IMR-90 (cell line): ENCODE results near the gene PTPN22. TPM values are rescaled to one million over a fixed set of nuclear protein-coding genes. Genes with fewer than 3 reads are reported as not detected.

ENCODE experiments used
- ATAC-seq: fragments of 200-7000 bp; cut with Tn5 transposase; 2 replicates; pipeline ENCODE4 v1.9.1; 2020; ENCODE audit warnings: low read depth, mild to moderate bottlenecking, moderate library complexity
- BruUV-seq: library from RNA; stranded (reverse); fragments of 400-500 nt; replicated peaks from 2 replicates; lab custom pipeline; 2021; lab: Mats Ljungman, UMichigan
- CTCF ChIA-PET: fragments of 300-600 bp; formaldehyde crosslinking; extraction: SDS; loops from one replicate; lab custom pipeline; 2021; ENCODE audit warnings: antibody characterized with exemption; lab: Yijun Ruan, JAX
- POLR2A ChIA-PET: fragments of 300-600 bp; sonication (Branson Sonifier 250); formaldehyde crosslinking; loops from one replicate; lab custom pipeline; 2022; ENCODE audit warnings: antibody characterized with exemption; ENCODE audit not compliant: unreplicated experiment; lab: Charles Lee
- DNase-seq: peaks from one replicate; pipeline ENCODE4 v3.0.0; 2013
- H2AFZ ChIP-seq: replicated peaks from 2 replicates; pipeline ENCODE3; 2013; ENCODE audit warnings: low read length, mild to moderate bottlenecking; ENCODE audit not compliant: poor library complexity
- H2AK5ac ChIP-seq: 2 replicates; pipeline ENCODE4 v1.6.1; 2013; ENCODE audit warnings: low read depth, low read length, inconsistent platforms
- H2AK9ac ChIP-seq: replicated peaks from 2 replicates; pipeline ENCODE3; 2013; ENCODE audit warnings: mild to moderate bottlenecking, low read depth, low read length, moderate library complexity; ENCODE audit not compliant: poor library complexity
- H2BK120ac ChIP-seq: 2 replicates; pipeline ENCODE4 v1.6.1; 2013; ENCODE audit warnings: low read depth, low read length, inconsistent platforms
- H2BK15ac ChIP-seq: 3 replicates; pipeline ENCODE4 v1.6.1; 2013; ENCODE audit warnings: low read depth, low read length, inconsistent platforms
- H2BK20ac ChIP-seq: 2 replicates; pipeline ENCODE4 v1.6.1; 2013; ENCODE audit warnings: low read depth, mild to moderate bottlenecking, inconsistent platforms, low read length, moderate library complexity
- H2BK5ac ChIP-seq: 2 replicates; pipeline ENCODE4 v1.6.1; 2013; ENCODE audit warnings: mild to moderate bottlenecking, low read depth, low read length, inconsistent platforms; ENCODE audit not compliant: poor library complexity, severe bottlenecking
- H3K14ac ChIP-seq: replicated peaks from 2 replicates; pipeline ENCODE4 v1.6.1; 2013; ENCODE audit warnings: low read depth, low read length, inconsistent platforms
- H3K18ac ChIP-seq: 2 replicates; pipeline ENCODE4 v1.6.1; 2013; ENCODE audit warnings: low read depth, low read length, control low read depth
- H3K23ac ChIP-seq: 2 replicates; pipeline ENCODE4 v1.6.1; 2013; ENCODE audit warnings: low read depth, low read length, inconsistent platforms
- H3K27ac ChIP-seq: 2 replicates; pipeline ENCODE4 v1.5.1; 2013; ENCODE audit warnings: mild to moderate bottlenecking, control low read depth, low read length; ENCODE audit not compliant: insufficient read depth
- H3K27me3 ChIP-seq: 2 replicates; pipeline ENCODE4 v1.6.1; 2013; ENCODE audit warnings: low read length; ENCODE audit not compliant: control insufficient read depth, insufficient read depth
- H3K36me3 ChIP-seq: 2 replicates; pipeline ENCODE4 v1.6.1; 2013; ENCODE audit warnings: low read length, mixed read lengths; ENCODE audit not compliant: control insufficient read depth, insufficient read depth
- H3K4ac ChIP-seq: 2 replicates; pipeline ENCODE4 v1.6.1; 2013; ENCODE audit warnings: low read depth, low read length, inconsistent platforms
- H3K4me1 ChIP-seq: 2 replicates; pipeline ENCODE4 v1.6.1; 2013; ENCODE audit warnings: low read length, mixed read lengths; ENCODE audit not compliant: control insufficient read depth, insufficient read depth
- H3K4me2 ChIP-seq: 2 replicates; pipeline ENCODE4 v1.6.1; 2013; ENCODE audit warnings: low read depth, mild to moderate bottlenecking, control low read depth, low read length, moderate library complexity
- H3K4me3 ChIP-seq: 2 replicates; pipeline ENCODE4 v1.5.1; 2013; ENCODE audit warnings: low read depth, mild to moderate bottlenecking, control low read depth, low read length, moderate library complexity; ENCODE audit not compliant: insufficient read depth
- H3K56ac ChIP-seq: 2 replicates; pipeline ENCODE4 v1.6.1; 2013; ENCODE audit warnings: low read length, inconsistent platforms; ENCODE audit not compliant: insufficient read depth; ENCODE audit errors: extremely low read depth
- H3K79me1 ChIP-seq, 2 experiments: 2 replicates each; pipeline ENCODE4 v1.6.1; 2013; ENCODE audit warnings: low read length in 2 of 2, inconsistent platforms in 1 of 2, low read depth in 1 of 2
- H3K9ac ChIP-seq: 2 replicates; pipeline ENCODE4 v1.6.1; 2013; ENCODE audit warnings: low read depth, low read length, control low read depth
- H3K9me1 ChIP-seq: 2 replicates; pipeline ENCODE4 v1.6.1; 2013; ENCODE audit warnings: low read length, inconsistent platforms; ENCODE audit not compliant: insufficient read depth
- H3K9me3 ChIP-seq: 2 replicates; pipeline ENCODE4 v1.6.1; 2013; ENCODE audit warnings: low read length; ENCODE audit not compliant: control insufficient read depth, insufficient read depth
- H4K20me1 ChIP-seq: 2 replicates; pipeline ENCODE4 v1.6.1; 2013; ENCODE audit warnings: low read length, inconsistent platforms; ENCODE audit not compliant: insufficient read depth
- H4K5ac ChIP-seq: 2 replicates; pipeline ENCODE4 v1.6.1; 2013; ENCODE audit warnings: mild to moderate bottlenecking, low read depth, low read length, control low read depth
- H4K8ac ChIP-seq, 2 experiments: 2 replicates each; pipeline ENCODE4 v1.6.1; 2013; ENCODE audit warnings: low read depth in 2 of 2, low read length in 2 of 2, control low read depth in 1 of 2, inconsistent platforms in 1 of 2
- H4K91ac ChIP-seq: 2 replicates; pipeline ENCODE4 v1.6.1; 2013; ENCODE audit warnings: low read depth, low read length, inconsistent platforms; ENCODE audit not compliant: insufficient read depth
- BHLHE40 ChIP-seq: fragments of 150-350 bp; IDR thresholded peaks from 2 replicates; pipeline ENCODE4 v1.6.1; 2016; ENCODE audit warnings: mild to moderate bottlenecking, low read depth, low read length
- CEBPB ChIP-seq: IDR thresholded peaks from 2 replicates; pipeline ENCODE4 v1.6.1; 2012; ENCODE audit warnings: low read depth, low read length, improper control_type of control experiment
- CHD1 ChIP-seq: IDR thresholded peaks from 2 replicates; pipeline ENCODE4 v1.6.1; 2012; ENCODE audit warnings: low read depth, low read length, improper control_type of control experiment
- FOS ChIP-seq: fragments of 150-350 bp; IDR thresholded peaks from 2 replicates; pipeline ENCODE4 v1.6.1; 2016; ENCODE audit warnings: low read depth, low read length
- MAFK ChIP-seq: IDR thresholded peaks from 2 replicates; pipeline ENCODE4 v1.6.1; 2012; ENCODE audit warnings: low read depth, low read length, improper control_type of control experiment
- MAZ ChIP-seq: IDR thresholded peaks from 2 replicates; pipeline ENCODE4 v1.6.1; 2012; ENCODE audit warnings: low read depth, mild to moderate bottlenecking, low read length, improper control_type of control experiment, moderate library complexity, borderline replicate concordance
- NFE2L2 ChIP-seq: fragments of 150-350 bp; IDR thresholded peaks from 2 replicates; pipeline ENCODE4 v1.6.1; 2016; ENCODE audit warnings: low read depth, mild to moderate bottlenecking, low read length
- WGBS, 2 experiments: methylation state at CpG; one replicate each; pipeline versions ENCODE4 v1.1.5 to v1.1.7; 2013; ENCODE audit warnings: missing lambda C conversion rate in 2 of 2; ENCODE audit not compliant: insufficient read length in 1 of 2; ENCODE audit errors: extremely low coverage in 2 of 2; 5-methylcytosine and 5-hydroxymethylcytosine counted together
- dilution Hi-C: fragments of 300-500 bp; cut with HindIII; formaldehyde crosslinking; loops from one replicate; pipeline ENCODE4 v1.14.3; 2018; ENCODE audit warnings: low sequenced_read_pairs; ENCODE audit not compliant: unreplicated experiment
- in situ Hi-C: fragments of 300-500 bp; cut with MboI; formaldehyde crosslinking; loops from 3 replicates; pipeline ENCODE4 v1.14.3; 2019; ENCODE audit warnings: low sequenced_read_pairs, inconsistent platforms, mixed read lengths
- intact Hi-C: fragments of 100-400 bp; cut with micrococcal nuclease; formaldehyde crosslinking; loops from 2 replicates; pipeline ENCODE4 v1.10.0; 2022
- polyA plus RNA-seq, 3 experiments: library from polyadenylated mRNA; depleted of rRNA; stranded (reverse); fragments of >200 nt; gene quantifications; 2 replicates each; pipeline ENCODE4 v1.2.3, GENCODE V29; 2012; ENCODE audit warnings: low replicate concordance in 1 of 3
- total RNA-seq: library from RNA; depleted of rRNA; stranded (reverse); fragments of >200 nt; gene quantifications from 2 replicates; pipeline ENCODE4 v1.2.3, GENCODE V29; 2012

The PTPN22 gene
- total and polyA plus RNA-seq, 2 of the 4 experiments (the other 2 are of a cell fraction): 0.14 to 0.18 TPM

DNA sequence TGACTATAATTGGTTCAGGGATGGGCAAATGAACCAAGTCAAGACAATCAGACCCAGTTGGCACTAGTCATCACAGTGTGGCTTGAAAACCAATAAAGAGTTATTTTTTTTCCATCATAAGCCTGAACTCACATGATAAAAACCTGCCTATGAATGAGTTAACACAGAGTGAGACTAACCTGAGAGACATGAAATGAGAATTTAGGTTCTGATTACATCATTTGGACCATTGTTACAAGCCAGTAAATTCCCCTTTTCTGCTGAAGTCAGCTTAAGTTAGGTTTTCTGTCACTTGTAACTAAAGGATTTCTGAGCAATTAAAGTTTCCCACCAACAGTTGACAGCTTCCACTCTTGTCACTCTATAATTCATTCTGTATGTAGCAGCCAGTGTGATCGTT is 49.6 kb downstream of the PTPN22 start:
- intact Hi-C loops: no loop called here
- in situ Hi-C loops: no loop called here
- Histone ChIP-seq H3K4me3 (no peak overlapping the region), H3K56ac (no peak overlapping the region), H3K4me2 (no peak overlapping the region), H3K4me1 (no peaks in the 10 kb centered on the region), H2AK9ac (no peak overlapping the region), H2AK5ac (no peak overlapping the region), H2BK15ac (no peak overlapping the region), H3K27me3 (no peaks in the 10 kb centered on the region), H2BK20ac (no peak overlapping the region), H3K79me1 (no peaks in the 10 kb centered on the region), H4K5ac (no peak overlapping the region), H4K8ac (no peak overlapping the region), H3K36me3 (no peaks in the 10 kb centered on the region), H2BK120ac (no peak overlapping the region), H3K27ac (no peak overlapping the region), H4K91ac (no peak overlapping the region), H3K4ac (no peak overlapping the region), H4K20me1 (no peaks in the 10 kb centered on the region), H2AFZ (no peak overlapping the region), H3K18ac (no peak overlapping the region), H3K14ac (no peak overlapping the region), H2BK5ac (no peak overlapping the region), H3K23ac (no peak overlapping the region), H3K9me1 (no peaks in the 10 kb centered on the region), H3K9me3 (no peaks in the 10 kb centered on the region), H3K9ac (no peak overlapping the region)
- BruUV-seq: no TSS peak
- CTCF ChIA-PET: no interaction called here
- dilution Hi-C loops: no loop called here
- POLR2A ChIA-PET: no interaction called here
- DNase-seq (no peak), ATAC-seq (no peak)
- no peak for TF ChIP-seq MAZ
- no peak for TF ChIP-seq CEBPB
- no peak for TF ChIP-seq BHLHE40
- no peak for TF ChIP-seq MAFK
- no peak for TF ChIP-seq NFE2L2
- TF ChIP-seq CHD1: no peak
- no peak for TF ChIP-seq FOS
- no CpG with 5 or more reads among the region's 1 CpG for WGBS, 2 experiments
